Adrenal gland (tissue), 12 donors: ENCODE data around the gene TIAL1. TPM values are rescaled to one million over a fixed set of nuclear protein-coding genes. Genes with fewer than 3 reads are reported as not detected.
"Not testable (repeated sequence)": the region's sequence is repeated elsewhere in the genome, so short reads cannot be mapped to it uniquely, and the experiment has no call there.

ENCODE experiments used
- DNase-seq, 7 donors: peaks; one replicate each; pipeline ENCODE4 v3.0.0-alpha.2; 2019 to 2020
- H3K27ac ChIP-seq, 5 donors: fragments of 200-600 bp; sonication (generic) in 4 of 5; 1 replicate in 3 of 5; 2 replicates in 2 of 5; pipeline versions ENCODE4 v1.5.1 to v1.8.0; 2016 to 2020; ENCODE audit warnings: mild to moderate bottlenecking in 1 of 5
- H3K27me3 ChIP-seq: fragments of 200-600 bp; 2 replicates; pipeline ENCODE4 v1.8.0; 2021
- H3K36me3 ChIP-seq, 2 donors: fragments of 200-600 bp; replicated peaks in 1 of 2; 1 replicate in 1 of 2; 2 replicates in 1 of 2; pipeline versions ENCODE4 v1.5.1 to v1.8.0; 2018 to 2022
- H3K4me1 ChIP-seq, 2 donors: fragments of 200-600 bp; replicated peaks in 1 of 2; 1 replicate in 1 of 2; 2 replicates in 1 of 2; pipeline versions ENCODE4 v1.5.1 to v1.8.0; 2018 to 2021
- H3K4me3 ChIP-seq, 4 donors: fragments of 200-600 bp; sonication (generic) in 3 of 4; one replicate each; pipeline ENCODE4 v1.5.1; 2016 to 2018
- H3K9me3 ChIP-seq, 3 donors: fragments of 200-600 bp; sonication (generic) in 1 of 3; replicated peaks in 1 of 3; 1 replicate in 2 of 3; 2 replicates in 1 of 3; pipeline versions ENCODE4 v1.5.1 to v1.8.0; 2016 to 2021
- CTCF ChIP-seq, 6 experiments: fragments of 450-650 bp in 4 of 6; fragments of 200-600 bp in 2 of 6; sonication (generic) in 1 of 6; IDR thresholded peaks; 1 replicate in 5 of 6; 2 replicates in 1 of 6; pipeline versions ENCODE4 v1.5.1 to v1.8.0; 2016 to 2021; ENCODE audit warnings: antibody characterized with exemption in 6 of 6, mild to moderate bottlenecking in 2 of 6, moderate library complexity in 1 of 6
- POLR2A ChIP-seq, 2 donors: fragments of 450-650 bp; IDR thresholded peaks; one replicate each; pipeline ENCODE4 v1.6.1; 2017; ENCODE audit warnings: antibody characterized with exemption in 2 of 2, mild to moderate bottlenecking in 2 of 2, moderate library complexity in 1 of 2
- WGBS, 4 donors: extraction: QIAGEN DNeasy Blood & Tissue Kit in 2 of 4; methylation state at CpG; one replicate each; pipeline versions ENCODE4 v1.1.5 to v1.1.7; 2013 to 2017; 5-methylcytosine and 5-hydroxymethylcytosine counted together
- intact Hi-C, 2 donors: fragments of 100-400 bp; cut with DNase I; formaldehyde crosslinking; loops; one replicate each; pipeline versions ENCODE4 v1.14.1 to v1.15.0; 2022 to 2023
- polyA plus RNA-seq, 3 donors: library from polyadenylated mRNA; stranded (reverse); fragments of 200-250 nt in 2 of 3; fragments of 350-450 nt in 1 of 3; fragmentation: Illumina TruSeq in 1 of 3; extraction: RNeasy Lipid Tissue Mini Kit (QIAGEN cat#74804) in 1 of 3; gene quantifications; one replicate each; pipeline ENCODE4 v1.2.3, GENCODE V29; 2013 to 2014
- total RNA-seq, 9 donors: library from RNA; depleted of rRNA in 4 of 9; stranded (reverse); fragments of >200 nt in 4 of 9; fragments of 120-200 nt in 1 of 9; fragmentation: NEBNext Ultra II Directional in 1 of 9; extraction: Animal tissue kit (Norgen Biotek cat#: 25700) in 1 of 9; gene quantifications; one replicate each; pipeline versions ENCODE4 v1.1.0 to v1.2.4, GENCODE V29; 2013 to 2023
- donor health status: healthy with polysubstance abuse.
- donor health status: Bipolar disorder and iron deficiency.
- donor health status: DM: yes; HTN: yes; CAD: no.
- donor health status: DM: no; HTN: no; CAD: no.
- donor health status: DM: no; HTN: no; CAD: no.
- donor health status: DM: yes; HTN: yes; CAD: no.

TIAL1 gene
- total and polyA plus RNA-seq, 12 donors = 30.7 to 99.8 (median 61.6) TPM

GRCh38 chr10:119630300-119630699, 33.5 kb upstream of the TIAL1 start:
- DNase-seq = no peak
- Histone ChIP-seq H3K4me3 (no peak overlapping the region), H3K27ac (no peak overlapping the region), H3K36me3 (no peaks in the 10 kb centered on the region), H3K9me3 (no peaks in the 10 kb centered on the region), H3K27me3 (no peaks in the 10 kb centered on the region), H3K4me1 (no peaks in the 10 kb centered on the region)
- TF ChIP-seq CTCF (IDR thresholded peaks at IDR 0.05) (no peak), POLR2A (IDR thresholded peaks at IDR 0.05) (no peak)
- intact Hi-C loops = no loop called here
- 76 to 91% (median 78%) methylated on average over 5 of the region's 5 CpGs for WGBS, 4 donors

DNA sequence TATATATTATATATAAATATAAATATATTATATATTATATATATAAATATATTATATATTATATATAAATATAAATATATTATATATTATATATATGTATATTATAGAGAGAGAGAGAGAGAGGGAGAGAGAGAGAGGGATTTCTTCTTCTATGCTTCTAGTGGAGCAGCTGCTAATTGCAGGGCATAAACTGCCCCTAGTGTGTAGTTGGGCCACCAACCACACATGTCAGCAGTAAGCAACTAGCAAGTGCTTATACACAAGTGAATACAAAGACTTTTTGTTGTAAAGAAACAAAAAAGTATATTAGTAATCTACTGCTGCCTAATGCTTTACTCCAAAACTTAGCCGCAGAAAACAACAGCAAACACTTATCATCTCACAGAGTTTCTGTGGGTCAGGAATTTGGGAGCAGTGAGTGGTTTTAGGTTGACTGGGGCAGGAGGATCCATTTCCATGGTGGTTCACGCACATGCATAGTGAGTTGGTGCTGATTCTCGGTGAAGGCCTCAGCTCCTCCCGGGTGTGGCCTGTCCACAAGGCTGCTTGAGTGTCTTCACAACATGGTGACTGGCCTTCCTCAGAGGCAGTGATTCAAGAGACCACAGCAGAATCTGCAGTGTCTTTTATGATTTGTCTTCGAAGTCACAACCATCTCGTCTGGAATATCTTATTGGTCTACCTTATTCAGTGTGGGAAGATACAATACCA, 29.0 kb upstream of the TIAL1 start:
- 92 to 97% (median 95%) methylated on average over 5 to 6 of the region's 6 CpGs for WGBS, 4 donors
- H3K4me3 ChIP-seq = no peak overlapping the region

DNA sequence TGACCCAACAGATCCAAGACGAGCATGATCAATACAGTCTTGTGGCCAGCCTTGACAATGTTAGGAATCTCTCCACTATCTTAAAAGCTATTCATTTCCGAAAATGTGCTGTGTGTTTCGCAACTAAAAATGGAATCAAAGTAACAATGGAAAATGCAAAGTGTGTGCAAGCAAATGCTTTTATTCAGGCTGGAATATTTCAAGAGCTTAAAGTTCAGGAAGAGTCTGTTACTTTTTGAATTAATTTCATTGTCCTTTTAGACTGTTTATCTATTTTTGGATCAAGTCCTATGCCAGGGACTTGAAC, 24.3 kb upstream of the TIAL1 start:
- no peaks in the 10 kb centered on the region for H3K4me1 ChIP-seq
- no peaks in the 10 kb centered on the region for H3K9me3 ChIP-seq
- TF ChIP-seq POLR2A (IDR thresholded peaks at IDR 0.05) = no peak
- no peak for TF ChIP-seq CTCF (IDR thresholded peaks at IDR 0.05)
- H3K4me3 ChIP-seq = no peak overlapping the region
- H3K36me3 ChIP-seq = no peaks in the 10 kb centered on the region
- DNase-seq = no peak
- no peaks in the 10 kb centered on the region for H3K27me3 ChIP-seq
- WGBS, 4 donors = 33 to 53% (median 48%) methylated on average over 3 of the region's 3 CpGs
- H3K27ac ChIP-seq = peak overlapping the region in 1 of 5 donors; percentile 17
- intact Hi-C loops = no loop called here

More for the DNA sequence above, 29.0 kb upstream of the TIAL1 start:
- Histone ChIP-seq H3K4me1 (no peaks in the 10 kb centered on the region), H3K36me3 (no peaks in the 10 kb centered on the region), H3K9me3 (no peaks in the 10 kb centered on the region), H3K27ac (no peak overlapping the region), H3K27me3 (no peaks in the 10 kb centered on the region)
- no peak for DNase-seq
- TF ChIP-seq POLR2A (IDR thresholded peaks at IDR 0.05) = no peak
- TF ChIP-seq CTCF (IDR thresholded peaks at IDR 0.05) = no peak
- intact Hi-C loops = no loop called here

DNA sequence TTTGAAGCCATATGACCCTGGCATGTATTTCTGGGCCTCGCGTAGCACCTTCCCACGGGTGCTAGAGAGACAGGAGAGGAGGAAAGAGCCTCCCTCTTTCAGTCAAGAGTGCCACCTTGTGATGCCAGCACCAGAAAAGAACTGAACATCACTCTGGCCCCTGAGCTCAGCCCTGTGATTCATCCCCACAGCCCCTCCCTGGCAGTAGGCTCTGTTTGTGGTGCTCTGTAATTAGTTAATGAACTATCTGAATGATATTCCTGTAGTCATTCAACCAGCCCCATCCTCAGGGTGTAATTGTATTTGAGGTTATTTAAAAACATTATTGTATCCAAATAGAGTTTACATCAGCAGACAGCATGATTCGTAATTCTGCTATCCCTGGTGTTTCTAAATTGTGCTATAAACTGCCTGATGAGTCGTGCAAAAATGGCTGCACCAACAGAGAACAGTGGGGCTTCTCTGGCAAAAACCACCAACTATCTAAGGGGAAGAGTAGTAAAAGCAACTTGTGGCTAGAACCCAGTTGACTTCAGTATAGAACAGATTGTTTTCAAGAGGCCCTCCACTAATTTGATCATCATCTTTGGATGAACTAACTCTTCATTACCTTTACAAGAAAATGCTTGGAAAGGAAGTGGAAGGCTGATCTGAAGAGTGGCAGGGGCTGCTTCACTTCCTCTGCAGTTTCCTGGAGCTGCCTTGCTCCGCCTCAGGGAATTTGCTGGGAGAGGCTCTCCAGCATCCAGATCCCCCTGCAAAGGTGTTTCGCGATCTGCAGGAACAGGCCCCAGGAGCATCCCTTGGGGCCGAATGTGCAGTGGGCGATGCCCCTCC, 23.7 kb upstream of the TIAL1 start:
- intact Hi-C loops = no loop called here
- Histone ChIP-seq H3K4me3 (no peak overlapping the region), H3K4me1 (no peaks in the 10 kb centered on the region), H3K9me3 (no peaks in the 10 kb centered on the region), H3K36me3 (no peaks in the 10 kb centered on the region), H3K27ac (peak overlapping the region in 1 of 5 donors; percentile 17), H3K27me3 (no peaks in the 10 kb centered on the region)
- 61 to 77% (median 71%) methylated on average over 10 of the region's 10 CpGs for WGBS, 4 donors
- TF ChIP-seq CTCF (IDR thresholded peaks at IDR 0.05) (no peak), POLR2A (IDR thresholded peaks at IDR 0.05) (no peak)
- DNase-seq = no peak

GRCh38 chr10:119619811-119620210, 23.0 kb upstream of the TIAL1 start:
- H3K9me3 ChIP-seq, DNase-seq, H3K27me3 ChIP-seq, intact Hi-C loops, H3K36me3 ChIP-seq, H3K4me1 ChIP-seq, H3K27ac ChIP-seq, H3K4me3 ChIP-seq: not testable (repeated sequence)
- 94 to 99% (median 96%) methylated on average over 6 to 8 of the region's 8 CpGs for WGBS, 4 donors
